HepG2 (cell line): ENCODE results near the gene HSD17B8.

Experiments
- ATAD3A ChIP-seq: sonication (generic); formaldehyde crosslinking; IDR thresholded peaks from 2 replicates; pipeline ENCODE4 v1.4.0; 2020; ENCODE audit warnings: missing genetic modification reagents
- MIXL1 ChIP-seq: IDR thresholded peaks from 2 replicates; pipeline ENCODE4 v1.6.1; 2016
- RNF2 ChIP-seq: fragments of 450-650 bp; conservative IDR thresholded peaks from 2 replicates; pipeline ENCODE4 v1.6.1; 2016; ENCODE audit warnings: low read depth
- SAFB2 ChIP-seq: sonication (generic); formaldehyde crosslinking; IDR thresholded peaks from 2 replicates; pipeline ENCODE4 v1.5.1; 2020; ENCODE audit warnings: missing genetic modification reagents, low read depth, mild to moderate bottlenecking, borderline replicate concordance
- ZNF24 ChIP-seq: fragments of 450-650 bp; IDR thresholded peaks from 2 replicates; pipeline ENCODE4 v1.6.1; 2017; ENCODE audit warnings: antibody characterized with exemption, mild to moderate bottlenecking
- ZNF292 ChIP-seq: sonication (generic); formaldehyde crosslinking; IDR thresholded peaks from 2 replicates; pipeline ENCODE4 v1.8.1; 2022; ENCODE audit warnings: mild to moderate bottlenecking, low read depth, missing genetic modification reagents, borderline replicate concordance
- ZNF446 ChIP-seq: sonication (generic); formaldehyde crosslinking; IDR thresholded peaks from 2 replicates; pipeline ENCODE4 v1.5.0; 2020; ENCODE audit warnings: mild to moderate bottlenecking, missing genetic modification reagents
- ZNF616 ChIP-seq: sonication (generic); formaldehyde crosslinking; IDR thresholded peaks from 2 replicates; pipeline ENCODE4 v1.5.0; 2020; ENCODE audit warnings: low read depth, mild to moderate bottlenecking, missing genetic modification reagents
- ZNF816 ChIP-seq: sonication (generic); formaldehyde crosslinking; IDR thresholded peaks from 2 replicates; pipeline ENCODE4 v1.8.0; 2022; ENCODE audit warnings: missing genetic modification reagents, mild to moderate bottlenecking, borderline replicate concordance
- TF ChIP-seq, protein P1 (sequence below): IDR thresholded peaks from 2 replicates; pipeline ENCODE4 v1.6.1; 2016; ENCODE audit warnings: low read depth

DNA sequence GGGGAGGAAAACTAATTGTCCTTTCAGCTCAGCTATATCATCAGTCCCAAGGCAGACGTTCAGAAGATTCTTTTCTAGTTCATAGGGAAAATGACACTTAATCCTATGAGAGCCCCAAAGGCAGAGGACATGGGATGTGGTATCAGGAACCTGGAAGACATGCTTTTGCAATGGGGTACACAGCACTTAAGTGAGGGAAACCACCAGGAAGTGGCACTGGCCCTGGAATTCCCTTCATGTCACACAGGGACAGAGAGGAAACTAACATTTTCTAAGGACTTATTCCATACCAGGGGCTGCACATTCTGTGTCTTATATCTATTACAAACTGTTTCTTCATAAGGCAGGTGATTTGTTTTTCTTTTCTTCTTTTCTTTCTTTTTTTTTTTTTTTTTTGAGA, 39.0 kb downstream of the HSD17B8 start:
- no peak for TF ChIP-seq ZNF292 (CRISPR knock-in tag)
- no peak for TF ChIP-seq MIXL1 (CRISPR knock-in tag)
- TF ChIP-seq ZNF24: no peak
- no peak for TF ChIP-seq ZNF446 (CRISPR knock-in tag)
- TF ChIP-seq SAFB2 (CRISPR knock-in tag): no peak
- TF ChIP-seq, protein P1, sequence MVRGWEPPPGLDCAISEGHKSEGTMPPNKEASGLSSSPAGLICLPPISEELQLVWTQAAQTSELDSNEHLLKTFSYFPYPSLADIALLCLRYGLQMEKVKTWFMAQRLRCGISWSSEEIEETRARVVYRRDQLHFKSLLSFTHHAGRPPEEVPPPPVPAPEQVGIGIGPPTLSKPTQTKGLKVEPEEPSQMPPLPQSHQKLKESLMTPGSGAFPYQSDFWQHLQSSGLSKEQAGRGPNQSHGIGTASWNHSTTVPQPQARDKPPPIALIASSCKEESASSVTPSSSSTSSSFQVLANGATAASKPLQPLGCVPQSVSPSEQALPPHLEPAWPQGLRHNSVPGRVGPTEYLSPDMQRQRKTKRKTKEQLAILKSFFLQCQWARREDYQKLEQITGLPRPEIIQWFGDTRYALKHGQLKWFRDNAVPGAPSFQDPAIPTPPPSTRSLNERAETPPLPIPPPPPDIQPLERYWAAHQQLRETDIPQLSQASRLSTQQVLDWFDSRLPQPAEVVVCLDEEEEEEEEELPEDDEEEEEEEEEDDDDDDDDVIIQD: no peak
- no peak for TF ChIP-seq ATAD3A
- no peak for TF ChIP-seq ZNF816 (CRISPR knock-in tag)
- no peak for TF ChIP-seq ZNF616
- TF ChIP-seq RNF2: no peak
